H1 (cell line): ENCODE measurements around the gene CD84. TPM values are rescaled to one million over a fixed set of nuclear protein-coding genes. Genes with fewer than 3 reads are reported as not detected.

Source experiments
- CTCF ChIA-PET: fragments of 300-600 bp; sonication (Branson Sonifier 250); formaldehyde crosslinking; loops from one replicate; lab custom pipeline; 2021; ENCODE audit not compliant: partially characterized antibody; lab: Charles Lee
- POLR2A ChIA-PET: fragments of 300-600 bp; sonication (Branson Sonifier 250); formaldehyde crosslinking; loops from one replicate; lab custom pipeline; 2021; ENCODE audit warnings: inconsistent platforms; ENCODE audit not compliant: partially characterized antibody; lab: Charles Lee
- DNase-seq, 2 experiments: peaks; one replicate each; pipeline versions ENCODE4 v3.0.0 to v3.0.0-alpha.2; 2010 to 2022; ENCODE audit warnings: low spot score in 2 of 2, low read depth in 1 of 2, mixed read lengths in 1 of 2
- FAIRE-seq: peaks from 2 replicates; lab custom pipeline; 2011; peaks lifted over from hg19 to GRCh38; lab: Jason Lieb, UNC
- H2AFZ ChIP-seq: 2 replicates; pipeline ENCODE4 v1.8.1; 2012; ENCODE audit warnings: low read length, inconsistent platforms
- H2AK5ac ChIP-seq: 2 replicates; pipeline ENCODE4 v1.6.1; 2013; ENCODE audit warnings: low read depth, low read length
- H2BK120ac ChIP-seq: replicated peaks from 2 replicates; pipeline ENCODE3; 2013; ENCODE audit warnings: low read depth, low read length, inconsistent platforms
- H2BK12ac ChIP-seq: 2 replicates; pipeline ENCODE4 v1.6.1; 2013; ENCODE audit warnings: low read depth, low read length
- H2BK15ac ChIP-seq: 2 replicates; pipeline ENCODE4 v1.6.1; 2013; ENCODE audit warnings: low read length
- H2BK20ac ChIP-seq: 2 replicates; pipeline ENCODE4 v1.6.1; 2013; ENCODE audit warnings: low read length
- H2BK5ac ChIP-seq: 2 replicates; pipeline ENCODE4 v1.6.1; 2013; ENCODE audit warnings: low read depth, low read length
- H3K14ac ChIP-seq: 2 replicates; pipeline ENCODE4 v1.6.1; 2013; ENCODE audit warnings: inconsistent platforms; ENCODE audit not compliant: insufficient read length
- H3K18ac ChIP-seq: 2 replicates; pipeline ENCODE4 v1.6.1; 2013; ENCODE audit warnings: low read length; ENCODE audit errors: extremely low read depth
- H3K23ac ChIP-seq: 2 replicates; pipeline ENCODE4 v1.6.1; 2013; ENCODE audit warnings: inconsistent platforms; ENCODE audit not compliant: insufficient read length
- H3K23me2 ChIP-seq: 2 replicates; pipeline ENCODE4 v1.6.1; 2013; ENCODE audit warnings: low read depth, low read length
- H3K27ac ChIP-seq: 2 replicates; pipeline ENCODE4 v1.6.1; 2011; ENCODE audit warnings: low read depth, low read length, inconsistent platforms
- H3K27me3 ChIP-seq, 4 experiments: replicated peaks in 1 of 4; 1 replicate in 1 of 4; 2 replicates in 3 of 4; pipeline versions ENCODE4 v1.6.1 to v1.8.1; 2011 to 2013; ENCODE audit warnings: low read length in 3 of 4, mild to moderate bottlenecking in 3 of 4, inconsistent platforms in 2 of 4, mixed read lengths in 2 of 4, moderate library complexity in 1 of 4; ENCODE audit not compliant: control insufficient read depth in 3 of 4, insufficient read depth in 3 of 4; ENCODE audit errors: extremely low read depth in 1 of 4
- H3K36me3 ChIP-seq, 4 experiments: 2 replicates each; pipeline versions ENCODE4 v1.6.1 to v1.8.1; 2011 to 2013; ENCODE audit warnings: mild to moderate bottlenecking in 4 of 4, low read length in 3 of 4, moderate library complexity in 2 of 4, control low read depth in 1 of 4, inconsistent platforms in 1 of 4; ENCODE audit not compliant: insufficient read depth in 4 of 4, control insufficient read depth in 2 of 4
- H3K4ac ChIP-seq: replicated peaks from 2 replicates; pipeline ENCODE3; 2013; ENCODE audit warnings: low read length, low read depth, mixed read lengths, inconsistent platforms; ENCODE audit not compliant: insufficient read length
- H3K4me1 ChIP-seq, 4 experiments: replicated peaks in 1 of 4; 1 replicate in 1 of 4; 2 replicates in 3 of 4; pipeline versions ENCODE4 v1.6.1 to v1.8.1; 2011 to 2013; ENCODE audit warnings: low read length in 3 of 4, inconsistent platforms in 2 of 4, mixed read lengths in 1 of 4; ENCODE audit not compliant: insufficient read depth in 4 of 4, control insufficient read depth in 3 of 4
- H3K4me2 ChIP-seq, 2 experiments: 2 replicates each; pipeline versions ENCODE4 v1.6.1 to v1.8.1; 2011 to 2013; ENCODE audit warnings: low read depth in 2 of 2, low read length in 2 of 2, control low read depth in 1 of 2, inconsistent platforms in 1 of 2, mild to moderate bottlenecking in 1 of 2; ENCODE audit not compliant: insufficient read depth in 1 of 2
- H3K4me3 ChIP-seq, 4 experiments: fragments of 200-600, 300-600 bp in 1 of 4; sonication (generic), shearing (Covaris generic), sonication (Bioruptor Twin) in 1 of 4; 2 replicates each; pipeline versions ENCODE4 v1.5.1 to v1.8.1; 2011 to 2016; ENCODE audit warnings: low read length in 4 of 4, low read depth in 3 of 4, control low read depth in 2 of 4, inconsistent platforms in 2 of 4, mild to moderate bottlenecking in 2 of 4, mixed read lengths in 1 of 4, moderate library complexity in 1 of 4; ENCODE audit not compliant: insufficient read depth in 2 of 4; ENCODE audit errors: extremely low read depth in 1 of 4
- H3K56ac ChIP-seq: replicated peaks from 2 replicates; pipeline ENCODE3; 2013; ENCODE audit warnings: low read depth, mild to moderate bottlenecking, mixed read lengths, low read length, inconsistent platforms; ENCODE audit not compliant: insufficient read length
- H3K79me1 ChIP-seq: 2 replicates; pipeline ENCODE4 v1.6.1; 2013; ENCODE audit warnings: low read depth, low read length, control low read depth
- H3K79me2 ChIP-seq, 2 experiments: 2 replicates each; pipeline versions ENCODE4 v1.6.1 to v1.8.1; 2012 to 2013; ENCODE audit warnings: low read length in 2 of 2, mild to moderate bottlenecking in 2 of 2, inconsistent platforms in 1 of 2; ENCODE audit not compliant: insufficient read depth in 2 of 2, control insufficient read depth in 1 of 2
- H3K9ac ChIP-seq, 4 experiments: replicated peaks in 1 of 4; 1 replicate in 1 of 4; 2 replicates in 3 of 4; pipeline versions ENCODE4 v1.6.1 to v1.8.1; 2011 to 2013; ENCODE audit warnings: low read depth in 3 of 4, low read length in 3 of 4, control low read depth in 2 of 4, mild to moderate bottlenecking in 2 of 4, moderate library complexity in 2 of 4, inconsistent platforms in 1 of 4; ENCODE audit errors: extremely low read depth in 1 of 4
- H3K9me3 ChIP-seq, 2 experiments: 2 replicates each; pipeline versions ENCODE4 v1.6.1 to v1.8.1; 2012 to 2013; ENCODE audit warnings: mild to moderate bottlenecking in 2 of 2, moderate library complexity in 2 of 2, control low read depth in 1 of 2, inconsistent platforms in 1 of 2, low read depth in 1 of 2, low read length in 1 of 2, mixed read lengths in 1 of 2; ENCODE audit not compliant: insufficient read depth in 2 of 2
- H4K20me1 ChIP-seq, 2 experiments: replicated peaks in 1 of 2; 2 replicates each; pipeline versions ENCODE3 to v1.8.1; 2011 to 2013; ENCODE audit warnings: inconsistent platforms in 2 of 2, low read length in 2 of 2, mild to moderate bottlenecking in 1 of 2; ENCODE audit not compliant: insufficient read depth in 2 of 2, control insufficient read depth in 1 of 2
- H4K5ac ChIP-seq: 2 replicates; pipeline ENCODE4 v1.6.1; 2013; ENCODE audit warnings: low read length, low read depth, mixed read lengths, inconsistent platforms; ENCODE audit not compliant: insufficient read length
- H4K8ac ChIP-seq: 2 replicates; pipeline ENCODE4 v1.8.0; 2013; ENCODE audit warnings: mild to moderate bottlenecking, moderate library complexity, low read length, inconsistent platforms; ENCODE audit not compliant: insufficient read depth; ENCODE audit errors: extremely low read depth
- H4K91ac ChIP-seq: replicated peaks from 2 replicates; pipeline ENCODE3; 2013; ENCODE audit warnings: low read length, mixed read lengths, inconsistent platforms; ENCODE audit not compliant: insufficient read length
- ASH2L ChIP-seq: fragments of 200-600, 300-600 bp; sonication (generic); IDR thresholded peaks from one replicate; pipeline ENCODE4 v1.7.1; 2017; ENCODE audit warnings: low read length
- CBX5 ChIP-seq: fragments of 300-800, 300-1000 bp; sonication (generic); IDR thresholded peaks from 2 replicates; pipeline ENCODE4 v1.7.1; 2016; ENCODE audit warnings: antibody characterized with exemption, low read length, low read depth
- CHD1 ChIP-seq: IDR thresholded peaks from 2 replicates; pipeline ENCODE4 v1.6.1; 2012; ENCODE audit warnings: low read depth, low read length, improper control_type of control experiment
- EZH2 ChIP-seq: fragments of 200-600 bp; sonication (generic); IDR thresholded peaks from 2 replicates; pipeline ENCODE4 v1.7.1; 2012; ENCODE audit warnings: low read depth, mild to moderate bottlenecking, moderate library complexity, low read length, inconsistent platforms; ENCODE audit not compliant: severe bottlenecking
- GABPA ChIP-seq: IDR thresholded peaks from 2 replicates; pipeline ENCODE4 v1.6.1; 2011; ENCODE audit warnings: mild to moderate bottlenecking, low read length, moderate library complexity, borderline replicate concordance; ENCODE audit not compliant: insufficient read depth
- HDAC6 ChIP-seq: IDR thresholded peaks from one replicate; pipeline ENCODE4 v1.7.1; 2012; ENCODE audit warnings: low read depth, mild to moderate bottlenecking, inconsistent platforms, low read length, moderate library complexity
- JUN ChIP-seq: IDR thresholded peaks from 2 replicates; pipeline ENCODE4 v1.6.1; 2011; ENCODE audit warnings: low read depth, mild to moderate bottlenecking, improper control_type of control experiment, low read length
- NANOG ChIP-seq: IDR thresholded peaks from 2 replicates; pipeline ENCODE4 v1.6.1; 2011; ENCODE audit warnings: low read length, low read depth, mild to moderate bottlenecking, inconsistent platforms; ENCODE audit not compliant: insufficient read depth, poor library complexity, severe bottlenecking
- SP4 ChIP-seq: IDR thresholded peaks from 2 replicates; pipeline ENCODE4 v1.6.1; 2012; ENCODE audit warnings: low read length, inconsistent platforms
- TAF1 ChIP-seq: IDR thresholded peaks from 2 replicates; pipeline ENCODE4 v1.6.1; 2011; ENCODE audit warnings: mild to moderate bottlenecking, low read depth, low read length
- TEAD4 ChIP-seq: IDR thresholded peaks from 2 replicates; pipeline ENCODE4 v1.6.1; 2012; ENCODE audit warnings: low read depth, low read length, inconsistent platforms, mixed read lengths
- WGBS, 2 experiments: shearing (Covaris generic) in 1 of 2; methylation state at CpG; one replicate each; pipeline versions ENCODE4 v1.1.6 to v1.1.7; 2013 to 2015; ENCODE audit warnings: low lambda C conversion rate in 2 of 2, mixed read lengths in 2 of 2, inconsistent platforms in 1 of 2, low coverage in 1 of 2, missing lambda C conversion rate in 1 of 2; ENCODE audit not compliant: insufficient replicate concordance in 2 of 2, insufficient coverage in 1 of 2, insufficient read length in 1 of 2; ENCODE audit errors: extremely low coverage in 1 of 2, missing lambda C conversion rate in 1 of 2; 5-methylcytosine and 5-hydroxymethylcytosine counted together
- polyA plus RNA-seq, 7 experiments: library from polyadenylated mRNA; depleted of rRNA in 3 of 7; stranded (reverse) in 5 of 7; unstranded in 2 of 7; fragments of >200 nt in 5 of 7; fragments of 200-250 nt in 2 of 7; gene quantifications; 1 replicate in 5 of 7; 2 replicates in 1 of 7; 4 replicates in 1 of 7; pipeline versions ENCODE4 v1.2.1 to v1.2.3, GENCODE V29; 2011 to 2013; ENCODE audit warnings: missing spikeins in 2 of 7, mixed read lengths in 2 of 7
- total RNA-seq: library from RNA; stranded (reverse); fragmentation: NEBNext Ultra II Directional; extraction: Animal tissue kit (Norgen Biotek cat#: 25700); gene quantifications from 2 replicates; pipeline ENCODE4 v1.2.1, GENCODE V29; 2021
- TF ChIP-seq, protein P1 (sequence below), 3 experiments: IDR thresholded peaks; 1 replicate in 2 of 3; 2 replicates in 1 of 3; pipeline versions ENCODE4 v1.5.1 to v1.6.1; 2011; ENCODE audit warnings: low read length in 3 of 3, mild to moderate bottlenecking in 3 of 3, inconsistent platforms in 2 of 3, low read depth in 1 of 3, moderate library complexity in 1 of 3; ENCODE audit not compliant: insufficient read depth in 1 of 3; ENCODE audit errors: control extremely low read depth in 1 of 3

Gene CD84
- total and polyA plus RNA-seq, 2 of the 8 experiments (the other 6 are each of a cell fraction or from before 2014, with no cell fraction given), result not detected

DNA sequence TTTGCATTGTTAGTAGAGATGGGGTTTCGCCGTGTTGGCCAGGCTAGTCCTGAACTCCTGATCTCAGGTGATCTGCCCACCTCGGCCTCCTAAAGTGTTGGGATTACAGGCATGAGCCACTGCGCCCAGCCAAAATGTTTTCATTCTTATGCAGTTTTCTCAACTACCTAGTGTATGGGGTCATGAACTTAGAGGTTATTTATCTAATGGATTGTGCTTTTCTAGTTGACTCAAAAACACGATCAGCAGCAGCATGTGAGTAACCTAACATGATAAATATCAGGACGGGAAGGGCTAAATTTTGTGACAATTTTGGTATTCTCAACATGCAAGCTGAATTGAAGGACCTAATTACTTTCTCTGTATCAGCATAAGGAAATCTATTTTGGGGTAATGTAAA, 9.2 kb upstream of the CD84 start:
- no peak overlapping the region for H3K4ac ChIP-seq
- ChIA-PET CTCF (interaction anchor here (1.0 to 1.6 kb wide), 3 partner anchors 18 to 86 kb away, joined by 3 read pairs; no protein-coding TSS in a partner anchor), POLR2A (interaction anchor here (0.7 to 1.0 kb wide), 2 partner anchors 9 to 169 kb away, joined by 3 read pairs; no protein-coding TSS in a partner anchor)
- DNase-seq (no peak), FAIRE-seq (peak; percentile 32)
- H3K27ac ChIP-seq, result no peak overlapping the region
- no peaks in the 10 kb centered on the region for H3K79me1 ChIP-seq
- H2AFZ ChIP-seq, result no peak overlapping the region
- H3K9me3 ChIP-seq, result no peaks in the 10 kb centered on the region
- H3K4me3 ChIP-seq, result no peak overlapping the region
- no peak overlapping the region for H2AK5ac ChIP-seq
- H2BK120ac ChIP-seq, result no peak overlapping the region
- H2BK20ac ChIP-seq, result no peak overlapping the region
- H3K4me1 ChIP-seq, result no peaks in the 10 kb centered on the region
- H2BK12ac ChIP-seq, result no peak overlapping the region
- no peak overlapping the region for H4K5ac ChIP-seq
- no peak overlapping the region for H4K8ac ChIP-seq
- H2BK15ac ChIP-seq, result no peak overlapping the region
- no peak overlapping the region for H3K9ac ChIP-seq
- no peaks in the 10 kb centered on the region for H3K79me2 ChIP-seq
- no peak overlapping the region for H3K18ac ChIP-seq
- H3K36me3 ChIP-seq, result no peaks in the 10 kb centered on the region
- H3K14ac ChIP-seq, result no peak overlapping the region
- no peaks in the 10 kb centered on the region for H4K20me1 ChIP-seq
- H3K27me3 ChIP-seq, result no peaks in the 10 kb centered on the region
- no peak overlapping the region for H2BK5ac ChIP-seq
- no peak overlapping the region for H3K56ac ChIP-seq
- no peak overlapping the region for H3K4me2 ChIP-seq
- H3K23ac ChIP-seq, result no peak overlapping the region
- 88% methylated on average over 6 of the region's 6 CpGs; no CpG with 5 or more reads in 1 of the 2 experiments for WGBS, 2 experiments
- H3K23me2 ChIP-seq, result no peaks in the 10 kb centered on the region; the same call in 1 of the 2 replicates
- H4K91ac ChIP-seq, result no peak overlapping the region
- TF ChIP-seq TAF1 (no peak), CBX5 (no peak), EZH2 (no peak), HDAC6 (no peak), ASH2L (no peak), JUN (no peak), TEAD4 (no peak), SP4 (no peak), NANOG (no peak), GABPA (no peak), CHD1 (no peak)
- TF ChIP-seq, protein P1, sequence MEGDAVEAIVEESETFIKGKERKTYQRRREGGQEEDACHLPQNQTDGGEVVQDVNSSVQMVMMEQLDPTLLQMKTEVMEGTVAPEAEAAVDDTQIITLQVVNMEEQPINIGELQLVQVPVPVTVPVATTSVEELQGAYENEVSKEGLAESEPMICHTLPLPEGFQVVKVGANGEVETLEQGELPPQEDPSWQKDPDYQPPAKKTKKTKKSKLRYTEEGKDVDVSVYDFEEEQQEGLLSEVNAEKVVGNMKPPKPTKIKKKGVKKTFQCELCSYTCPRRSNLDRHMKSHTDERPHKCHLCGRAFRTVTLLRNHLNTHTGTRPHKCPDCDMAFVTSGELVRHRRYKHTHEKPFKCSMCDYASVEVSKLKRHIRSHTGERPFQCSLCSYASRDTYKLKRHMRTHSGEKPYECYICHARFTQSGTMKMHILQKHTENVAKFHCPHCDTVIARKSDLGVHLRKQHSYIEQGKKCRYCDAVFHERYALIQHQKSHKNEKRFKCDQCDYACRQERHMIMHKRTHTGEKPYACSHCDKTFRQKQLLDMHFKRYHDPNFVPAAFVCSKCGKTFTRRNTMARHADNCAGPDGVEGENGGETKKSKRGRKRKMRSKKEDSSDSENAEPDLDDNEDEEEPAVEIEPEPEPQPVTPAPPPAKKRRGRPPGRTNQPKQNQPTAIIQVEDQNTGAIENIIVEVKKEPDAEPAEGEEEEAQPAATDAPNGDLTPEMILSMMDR (IDR thresholded peaks at IDR 0.05; ENCODE audit: control extremely low read depth in 1 of 3, insufficient read depth in 1 of 3, low read depth in 1 of 3, low read length in 3 of 3), result no peak
